Measurements from ENCODE around the gene SBF1.

The SBF1 gene

DNA sequence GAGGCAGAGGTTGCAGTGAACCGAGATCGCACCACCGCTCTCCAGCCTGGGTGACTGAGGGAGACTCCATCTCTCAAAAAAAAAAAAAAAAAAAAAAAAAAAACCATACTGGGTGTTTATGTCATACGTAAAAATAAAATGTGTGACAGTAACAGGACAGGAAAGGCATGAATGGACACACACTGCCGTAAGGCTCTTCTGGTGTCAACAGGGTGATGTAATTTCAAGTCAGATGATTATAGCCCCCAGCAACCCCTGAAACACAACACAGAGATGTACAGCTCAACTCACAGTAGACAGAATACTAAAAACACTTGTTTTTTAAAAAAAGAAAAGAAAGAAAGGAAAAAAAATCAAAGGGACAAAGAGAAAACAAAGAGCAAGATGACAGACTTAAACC, 22.2 kb downstream of the SBF1 start:
- no peaks in the 10 kb centered on the region for H3K27me3 ChIP-seq (ENCODE audit: low read depth, low read length)
- no peaks in the 10 kb centered on the region; the same call in 1 of the 2 replicates for H3K4me1 ChIP-seq (ENCODE audit: low read length)
- no peak overlapping the region for H3K4me3 ChIP-seq (ENCODE audit: low read length)
- no peaks in the 10 kb centered on the region for H4K20me1 ChIP-seq (ENCODE audit: insufficient read depth, low read length)
- H3K9me3 ChIP-seq (ENCODE audit: insufficient read depth, low read length), result no peaks in the 10 kb centered on the region
- no peak overlapping the region for H3K4me2 ChIP-seq (ENCODE audit: low read length)
- no peak overlapping the region for H2AFZ ChIP-seq (ENCODE audit: low read depth, low read length)
- H3K36me3 ChIP-seq (replicated peaks; ENCODE audit: low read depth, low read length), result peaks cover 5% of the 10 kb centered on the region
- no peak overlapping the region for H3K27ac ChIP-seq (ENCODE audit: low read length)
- no peak overlapping the region for H3K9ac ChIP-seq (ENCODE audit: low read length)
- no peaks in the 10 kb centered on the region for H3K79me2 ChIP-seq (ENCODE audit: low read length)
- TF ChIP-seq, protein P1, sequence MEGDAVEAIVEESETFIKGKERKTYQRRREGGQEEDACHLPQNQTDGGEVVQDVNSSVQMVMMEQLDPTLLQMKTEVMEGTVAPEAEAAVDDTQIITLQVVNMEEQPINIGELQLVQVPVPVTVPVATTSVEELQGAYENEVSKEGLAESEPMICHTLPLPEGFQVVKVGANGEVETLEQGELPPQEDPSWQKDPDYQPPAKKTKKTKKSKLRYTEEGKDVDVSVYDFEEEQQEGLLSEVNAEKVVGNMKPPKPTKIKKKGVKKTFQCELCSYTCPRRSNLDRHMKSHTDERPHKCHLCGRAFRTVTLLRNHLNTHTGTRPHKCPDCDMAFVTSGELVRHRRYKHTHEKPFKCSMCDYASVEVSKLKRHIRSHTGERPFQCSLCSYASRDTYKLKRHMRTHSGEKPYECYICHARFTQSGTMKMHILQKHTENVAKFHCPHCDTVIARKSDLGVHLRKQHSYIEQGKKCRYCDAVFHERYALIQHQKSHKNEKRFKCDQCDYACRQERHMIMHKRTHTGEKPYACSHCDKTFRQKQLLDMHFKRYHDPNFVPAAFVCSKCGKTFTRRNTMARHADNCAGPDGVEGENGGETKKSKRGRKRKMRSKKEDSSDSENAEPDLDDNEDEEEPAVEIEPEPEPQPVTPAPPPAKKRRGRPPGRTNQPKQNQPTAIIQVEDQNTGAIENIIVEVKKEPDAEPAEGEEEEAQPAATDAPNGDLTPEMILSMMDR (IDR thresholded peaks at IDR 0.05; ENCODE audit: low read depth, low read length), result no peak
- TF ChIP-seq EZH2phosphoT487 (IDR thresholded peaks at IDR 0.05; ENCODE audit: low read depth), result no peak

DNA sequence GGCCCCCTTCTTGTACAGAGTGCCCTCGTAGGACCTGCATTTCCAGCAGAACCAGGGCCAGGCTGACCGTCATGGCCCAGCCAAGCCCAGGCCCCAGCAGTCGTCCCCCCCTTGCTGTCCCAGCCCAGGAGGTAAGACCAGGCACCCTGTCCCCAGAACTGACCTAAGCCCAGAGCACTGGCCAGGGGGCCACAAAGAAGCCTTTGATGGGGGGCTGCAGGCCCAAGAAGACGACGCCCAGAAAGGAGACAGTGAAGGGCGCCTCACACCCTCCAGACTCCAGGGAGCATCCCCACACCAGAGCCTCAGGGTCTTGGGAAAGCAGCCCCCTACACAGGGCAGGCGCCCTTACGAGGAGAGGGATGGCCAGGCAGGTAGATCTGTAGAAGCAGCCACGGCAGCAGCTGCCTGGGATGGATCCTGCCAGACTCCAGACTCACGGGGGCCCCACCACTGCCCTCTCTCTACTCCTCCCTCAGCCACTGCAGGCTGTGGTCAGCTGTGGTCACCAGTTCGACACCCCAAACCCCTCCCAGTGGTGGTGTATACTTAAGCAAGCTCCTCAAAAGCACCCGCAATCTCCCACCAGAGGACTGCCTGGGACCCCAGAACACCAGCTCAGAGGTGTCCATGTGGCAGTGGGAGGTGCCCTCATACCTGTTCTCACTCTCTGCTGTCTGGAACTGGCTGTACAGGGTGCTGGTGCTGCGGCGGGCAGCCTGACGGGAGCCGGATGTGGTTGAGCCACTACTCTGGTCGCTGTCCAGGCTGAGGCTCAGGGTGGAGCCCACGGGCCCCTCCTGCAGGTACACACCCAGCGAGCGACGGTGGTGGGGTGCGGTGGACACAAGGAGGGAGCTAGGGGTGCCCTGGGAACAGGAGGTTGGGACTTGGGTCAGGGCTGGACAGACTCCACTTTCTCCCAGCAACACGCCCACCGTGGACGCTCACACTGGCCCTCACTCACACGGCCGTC, 27.0 kb downstream of the SBF1 start:
- Histone ChIP-seq H3K9ac (ENCODE audit: low read length) (no peak overlapping the region), H3K9me3 (ENCODE audit: insufficient read depth, low read length) (no peaks in the 10 kb centered on the region), H4K20me1 (ENCODE audit: insufficient read depth, low read length) (no peaks in the 10 kb centered on the region), H2AFZ (ENCODE audit: low read depth, low read length) (no peak overlapping the region), H3K4me1 (ENCODE audit: low read length) (no peaks in the 10 kb centered on the region), H3K79me2 (ENCODE audit: low read length) (no peaks in the 10 kb centered on the region), H3K4me2 (ENCODE audit: low read length) (no peak overlapping the region), H3K4me3 (ENCODE audit: low read length) (no peak overlapping the region), H3K27me3 (ENCODE audit: low read depth, low read length) (no peaks in the 10 kb centered on the region), H3K36me3 (replicated peaks; ENCODE audit: low read depth, low read length) (peaks cover 3% of the 10 kb centered on the region), H3K27ac (ENCODE audit: low read length) (no peak overlapping the region)
- no peak for TF ChIP-seq EZH2phosphoT487 (IDR thresholded peaks at IDR 0.05; ENCODE audit: low read depth)
- TF ChIP-seq, protein P1 (IDR thresholded peaks at IDR 0.05; ENCODE audit: low read depth, low read length), result no peak

DNA sequence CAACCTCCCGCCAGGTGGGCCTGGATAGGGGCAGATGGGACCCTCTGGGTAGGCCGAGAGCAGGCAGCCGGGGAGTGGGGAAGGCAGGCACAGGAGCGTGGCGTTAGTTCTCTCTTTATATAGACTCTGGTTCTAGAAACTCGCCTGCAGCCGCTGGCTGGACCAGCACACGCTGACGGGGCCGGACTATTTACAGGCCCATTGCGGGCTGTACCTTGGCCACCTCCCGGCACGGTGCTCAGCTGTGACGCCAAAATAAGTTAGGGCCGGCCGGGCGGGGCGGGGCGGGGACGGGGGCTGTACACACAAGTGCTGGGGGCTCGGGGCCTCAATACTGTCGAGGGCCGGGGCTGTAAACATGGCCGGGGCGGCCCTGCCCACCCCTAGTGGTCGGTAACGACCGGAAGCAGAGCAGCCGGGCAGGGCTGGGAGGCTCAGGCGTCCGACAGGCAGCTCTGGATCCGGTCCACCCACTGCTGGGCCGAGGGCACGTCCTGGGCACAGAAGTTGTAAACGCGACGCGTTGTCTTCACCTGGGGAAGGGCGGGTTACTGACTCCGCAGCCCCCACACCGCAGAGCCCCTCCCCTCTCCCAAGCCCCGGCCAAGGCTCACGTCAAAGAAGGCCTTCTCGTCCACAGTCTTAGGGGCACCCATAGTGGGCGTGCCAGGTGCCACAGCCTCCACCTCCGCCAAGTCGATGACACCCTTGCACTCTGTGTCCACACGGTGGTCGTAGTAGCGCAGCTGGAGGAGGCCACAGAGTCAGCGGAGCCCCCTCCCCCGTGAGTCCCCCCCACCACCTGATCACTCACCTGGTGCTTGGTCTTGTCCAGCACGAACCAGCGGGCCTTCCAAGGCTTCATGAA, 27.9 kb downstream of the SBF1 start:
- Histone ChIP-seq H3K79me2 (ENCODE audit: low read length) (no peaks in the 10 kb centered on the region), H3K27ac (ENCODE audit: low read length) (no peak overlapping the region), H4K20me1 (ENCODE audit: insufficient read depth, low read length) (no peaks in the 10 kb centered on the region), H3K4me2 (ENCODE audit: low read length) (no peak overlapping the region), H3K9ac (ENCODE audit: low read length) (no peak overlapping the region), H3K9me3 (ENCODE audit: insufficient read depth, low read length) (no peaks in the 10 kb centered on the region), H3K27me3 (ENCODE audit: low read depth, low read length) (no peaks in the 10 kb centered on the region), H3K4me3 (ENCODE audit: low read length) (no peak overlapping the region), H2AFZ (ENCODE audit: low read depth, low read length) (no peak overlapping the region), H3K36me3 (replicated peaks; ENCODE audit: low read depth, low read length) (peaks cover 3% of the 10 kb centered on the region), H3K4me1 (ENCODE audit: low read length) (no peaks in the 10 kb centered on the region)
- no peak for TF ChIP-seq EZH2phosphoT487 (IDR thresholded peaks at IDR 0.05; ENCODE audit: low read depth)
- TF ChIP-seq, protein P1 (IDR thresholded peaks at IDR 0.05; ENCODE audit: low read depth, low read length), result no peak
